Tibial artery (tissue), 4 donors: ENCODE data around the gene SMIM45.

Experiments
- DNase-seq, 2 donors: peaks; one replicate each; pipeline ENCODE4 v3.0.0-alpha.2; 2019
- H3K27ac ChIP-seq, 2 donors: fragments of 200-600 bp; sonication (generic) in 1 of 2; 1 replicate in 1 of 2; 2 replicates in 1 of 2; pipeline ENCODE4 v1.5.1; 2018 to 2019; ENCODE audit warnings: mild to moderate bottlenecking in 1 of 2
- H3K27me3 ChIP-seq, 2 donors: fragments of 200-600 bp; sonication (generic) in 1 of 2; one replicate each; pipeline versions ENCODE4 v1.5.1 to v1.6.0; 2016 to 2019
- H3K36me3 ChIP-seq, 3 donors: fragments of 200-600 bp; sonication (generic) in 2 of 3; one replicate each; pipeline ENCODE4 v1.5.1; 2016 to 2019; ENCODE audit warnings: mild to moderate bottlenecking in 2 of 3
- H3K4me1 ChIP-seq, 4 donors: fragments of 200-600 bp; sonication (generic) in 2 of 4; 1 replicate in 3 of 4; 2 replicates in 1 of 4; pipeline ENCODE4 v1.5.1; 2016 to 2019
- H3K4me3 ChIP-seq, 2 donors: fragments of 200-600 bp; sonication (generic) in 1 of 2; 1 replicate in 1 of 2; 2 replicates in 1 of 2; pipeline ENCODE4 v1.5.1; 2018 to 2019; ENCODE audit warnings: mild to moderate bottlenecking in 2 of 2
- H3K9me3 ChIP-seq, 3 donors: fragments of 200-600 bp; sonication (generic) in 1 of 3; one replicate each; pipeline ENCODE4 v1.5.1; 2016 to 2019
- CTCF ChIP-seq, 2 experiments: fragments of 200-600 bp in 1 of 2; fragments of 450-650 bp in 1 of 2; IDR thresholded peaks; one replicate each; pipeline ENCODE4 v1.5.1; 2017 to 2019; ENCODE audit warnings: antibody characterized with exemption in 2 of 2, mild to moderate bottlenecking in 1 of 2, moderate library complexity in 1 of 2
- intact Hi-C: fragments of 100-400 bp; cut with DNase I; formaldehyde crosslinking; loops from one replicate; pipeline ENCODE4 v1.15.0; 2023; ENCODE audit warnings: low total_unique reads

The SMIM45 gene

GRCh38 chr22:41935015-41935351, 17.0 kb upstream of the SMIM45 start:
- no peaks in the 10 kb centered on the region for H3K9me3 ChIP-seq
- no peaks in the 10 kb centered on the region for H3K27me3 ChIP-seq
- no peak for DNase-seq
- no peak for TF ChIP-seq CTCF (IDR thresholded peaks at IDR 0.05)
- intact Hi-C loops, result no loop called here
- no peak overlapping the region for H3K27ac ChIP-seq
- no peaks in the 10 kb centered on the region for H3K4me1 ChIP-seq
- no peaks in the 10 kb centered on the region for H3K36me3 ChIP-seq
- H3K4me3 ChIP-seq, result no peak overlapping the region

- no peak for TF ChIP-seq CTCF (IDR thresholded peaks at IDR 0.05)
- H3K4me3 ChIP-seq, result no peak overlapping the region
- peaks cover 0 to under 1% (median 0%) of the 10 kb centered on the region in 4 donors for H3K4me1 ChIP-seq
- no peak for DNase-seq
- H3K27me3 ChIP-seq, result no peaks in the 10 kb centered on the region
- no peaks in the 10 kb centered on the region for H3K9me3 ChIP-seq
- H3K36me3 ChIP-seq, result no peaks in the 10 kb centered on the region
- intact Hi-C loops, result no loop called here
- no peak overlapping the region for H3K27ac ChIP-seq
These were observed 16.4 kb upstream of the SMIM45 start for GRCh38 chr22:41935509-41935908.

GRCh38 chr22:41936894-41937169, 15.1 kb upstream of the SMIM45 start:
- TF ChIP-seq CTCF (IDR thresholded peaks at IDR 0.05), result no peak
- no peaks in the 10 kb centered on the region for H3K36me3 ChIP-seq
- intact Hi-C loops, result no loop called here
- DNase-seq, result no peak
- H3K27me3 ChIP-seq, result no peaks in the 10 kb centered on the region
- peaks cover 0 to 7% (median 2%) of the 10 kb centered on the region in 4 donors for H3K4me1 ChIP-seq
- H3K27ac ChIP-seq, result no peak overlapping the region
- H3K4me3 ChIP-seq, result no peak overlapping the region
- no peaks in the 10 kb centered on the region for H3K9me3 ChIP-seq

GRCh38 chr22:41939981-41940831, 11.7 kb upstream of the SMIM45 start:
- peak overlapping the region in 1 of 2 donors; percentile 25 for H3K27ac ChIP-seq
- no peaks in the 10 kb centered on the region for H3K36me3 ChIP-seq
- peaks cover 0 to 7% (median 2%) of the 10 kb centered on the region in 4 donors for H3K4me1 ChIP-seq
- no peaks in the 10 kb centered on the region for H3K9me3 ChIP-seq
- intact Hi-C loops, result loop anchor here (2.0 kb wide), 2 partner anchors 193 to 243 kb away; no protein-coding TSS in a partner anchor
- no peak for DNase-seq
- TF ChIP-seq CTCF (IDR thresholded peaks at IDR 0.05), result no peak
- H3K4me3 ChIP-seq, result no peak overlapping the region
- peaks cover 0 to 3% of the 10 kb centered on the region in 2 donors for H3K27me3 ChIP-seq

GRCh38 chr22:41940832-41941765, 10.9 kb upstream of the SMIM45 start:
- Histone ChIP-seq H3K27ac (peak overlapping the region in 1 of 2 donors; percentile 25), H3K27me3 (peaks cover 0 to 3% of the 10 kb centered on the region in 2 donors), H3K9me3 (no peaks in the 10 kb centered on the region), H3K36me3 (no peaks in the 10 kb centered on the region), H3K4me3 (no peak overlapping the region), H3K4me1 (peaks cover 0 to 11% (median 6%) of the 10 kb centered on the region in 4 donors)
- DNase-seq, result peak; percentile 85 to 89
- intact Hi-C loops, result loop anchor here (2.0 kb wide), 2 partner anchors 194 to 244 kb away; no protein-coding TSS in a partner anchor
- TF ChIP-seq CTCF (IDR thresholded peaks at IDR 0.05), result peak; percentile 97
